Sigmoid colon (tissue), 7 donors: ENCODE data around the gene VPS52. TPM values are rescaled to one million over a fixed set of nuclear protein-coding genes. Genes with fewer than 3 reads are reported as not detected.

Experiments used
- DNase-seq: peaks from one replicate; pipeline ENCODE4 v3.0.0-alpha.2; 2019
- H3K27ac ChIP-seq, 4 donors: fragments of 200-600 bp; sonication (generic); one replicate each; pipeline ENCODE4 v1.5.1; 2016 to 2019; ENCODE audit warnings: mild to moderate bottlenecking in 1 of 4
- H3K27me3 ChIP-seq, 3 donors: fragments of 200-600 bp; sonication (generic); one replicate each; pipeline ENCODE4 v1.5.1; 2019; ENCODE audit warnings: mild to moderate bottlenecking in 1 of 3
- H3K36me3 ChIP-seq, 4 donors: fragments of 200-600 bp; sonication (generic); one replicate each; pipeline ENCODE4 v1.5.1; 2016 to 2019
- H3K4me1 ChIP-seq, 4 donors: fragments of 200-600 bp; sonication (generic); one replicate each; pipeline ENCODE4 v1.5.1; 2017 to 2019
- H3K4me3 ChIP-seq, 4 donors: fragments of 200-600 bp; sonication (generic); one replicate each; pipeline ENCODE4 v1.5.1; 2017 to 2019; ENCODE audit warnings: mild to moderate bottlenecking in 2 of 4, moderate library complexity in 1 of 4
- H3K9me3 ChIP-seq, 4 donors: fragments of 200-600 bp in 3 of 4; sonication (generic) in 3 of 4; one replicate each; pipeline versions ENCODE4 v1.5.1 to v1.6.1; 2013 to 2019
- EP300 ChIP-seq, 4 donors: sonication (generic); formaldehyde crosslinking; IDR thresholded peaks; one replicate each; pipeline ENCODE4 v1.6.1; 2017; ENCODE audit warnings: antibody characterized with exemption in 4 of 4
- POLR2A ChIP-seq, 2 donors: fragments of 450-650 bp; IDR thresholded peaks; one replicate each; pipeline ENCODE4 v1.6.1; 2016; ENCODE audit warnings: antibody characterized with exemption in 2 of 2, mild to moderate bottlenecking in 2 of 2, moderate library complexity in 2 of 2
- POLR2AphosphoS5 ChIP-seq, 4 donors: sonication (generic); formaldehyde crosslinking; IDR thresholded peaks; one replicate each; pipeline ENCODE4 v1.6.1; 2017; ENCODE audit warnings: antibody characterized with exemption in 4 of 4
- WGBS, 2 donors: extraction: QIAGEN DNeasy Blood & Tissue Kit; methylation state at CpG; one replicate each; pipeline ENCODE4 v1.1.7; 2013; 5-methylcytosine and 5-hydroxymethylcytosine counted together
- intact Hi-C: fragments of 100-400 bp; cut with DNase I; formaldehyde crosslinking; loops from one replicate; pipeline ENCODE4 v1.15.1; 2023
- polyA plus RNA-seq, 3 donors: library from polyadenylated mRNA; stranded (reverse); fragments of 200-250 nt; gene quantifications; one replicate each; pipeline ENCODE4 v1.2.3, GENCODE V29; 2013
- total RNA-seq, 4 donors: library from RNA; depleted of rRNA; stranded (reverse); fragments of >200 nt; gene quantifications; one replicate each; pipeline ENCODE4 v1.1.0, GENCODE V29; 2016
- TF ChIP-seq, protein P1 (sequence below), 4 experiments: fragments of 450-650 bp in 3 of 4; fragments of 200-600 bp in 1 of 4; IDR thresholded peaks; one replicate each; pipeline ENCODE4 v1.5.1; 2016 to 2019; ENCODE audit warnings: antibody characterized with exemption in 4 of 4, mild to moderate bottlenecking in 3 of 4, moderate library complexity in 2 of 4
- donor health status: healthy with polysubstance abuse.
- donor health status: Bipolar disorder and iron deficiency.
- donor health status: healthy.

Gene VPS52
- total and polyA plus RNA-seq, 7 donors, result 23.4 to 51.2 (median 31.6) TPM

GRCh38 chr6:33273924-33274902 is 2.5 kb upstream of the VPS52 start:
- Histone ChIP-seq H3K36me3 (peaks cover 6 to 48% (median 18%) of the 10 kb centered on the region in 4 donors), H3K4me1 (peaks cover 0 to 74% (median 70%) of the 10 kb centered on the region in 4 donors), H3K27ac (peak overlapping the region in 1 of 4 donors; percentile 5), H3K27me3 (no peaks in the 10 kb centered on the region), H3K4me3 (no peak overlapping the region), H3K9me3 (no peaks in the 10 kb centered on the region)
- 23 to 62% methylated on average over 14 of the region's 14 CpGs for WGBS, 2 donors
- TF ChIP-seq POLR2A (IDR thresholded peaks at IDR 0.05) (no peak), EP300 (IDR thresholded peaks at IDR 0.05) (no peak), POLR2AphosphoS5 (IDR thresholded peaks at IDR 0.05) (no peak)
- TF ChIP-seq, protein P1, sequence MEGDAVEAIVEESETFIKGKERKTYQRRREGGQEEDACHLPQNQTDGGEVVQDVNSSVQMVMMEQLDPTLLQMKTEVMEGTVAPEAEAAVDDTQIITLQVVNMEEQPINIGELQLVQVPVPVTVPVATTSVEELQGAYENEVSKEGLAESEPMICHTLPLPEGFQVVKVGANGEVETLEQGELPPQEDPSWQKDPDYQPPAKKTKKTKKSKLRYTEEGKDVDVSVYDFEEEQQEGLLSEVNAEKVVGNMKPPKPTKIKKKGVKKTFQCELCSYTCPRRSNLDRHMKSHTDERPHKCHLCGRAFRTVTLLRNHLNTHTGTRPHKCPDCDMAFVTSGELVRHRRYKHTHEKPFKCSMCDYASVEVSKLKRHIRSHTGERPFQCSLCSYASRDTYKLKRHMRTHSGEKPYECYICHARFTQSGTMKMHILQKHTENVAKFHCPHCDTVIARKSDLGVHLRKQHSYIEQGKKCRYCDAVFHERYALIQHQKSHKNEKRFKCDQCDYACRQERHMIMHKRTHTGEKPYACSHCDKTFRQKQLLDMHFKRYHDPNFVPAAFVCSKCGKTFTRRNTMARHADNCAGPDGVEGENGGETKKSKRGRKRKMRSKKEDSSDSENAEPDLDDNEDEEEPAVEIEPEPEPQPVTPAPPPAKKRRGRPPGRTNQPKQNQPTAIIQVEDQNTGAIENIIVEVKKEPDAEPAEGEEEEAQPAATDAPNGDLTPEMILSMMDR (IDR thresholded peaks at IDR 0.05), result no peak
- DNase-seq, result no peak
- intact Hi-C loops, result loop anchor here (5.0 to 10.0 kb wide), 3 partner anchors 72 to 1609 kb away; partner anchors contain the start of genes C6orf47, CSNK2B, GPANK1 and HSD17B8

DNA sequence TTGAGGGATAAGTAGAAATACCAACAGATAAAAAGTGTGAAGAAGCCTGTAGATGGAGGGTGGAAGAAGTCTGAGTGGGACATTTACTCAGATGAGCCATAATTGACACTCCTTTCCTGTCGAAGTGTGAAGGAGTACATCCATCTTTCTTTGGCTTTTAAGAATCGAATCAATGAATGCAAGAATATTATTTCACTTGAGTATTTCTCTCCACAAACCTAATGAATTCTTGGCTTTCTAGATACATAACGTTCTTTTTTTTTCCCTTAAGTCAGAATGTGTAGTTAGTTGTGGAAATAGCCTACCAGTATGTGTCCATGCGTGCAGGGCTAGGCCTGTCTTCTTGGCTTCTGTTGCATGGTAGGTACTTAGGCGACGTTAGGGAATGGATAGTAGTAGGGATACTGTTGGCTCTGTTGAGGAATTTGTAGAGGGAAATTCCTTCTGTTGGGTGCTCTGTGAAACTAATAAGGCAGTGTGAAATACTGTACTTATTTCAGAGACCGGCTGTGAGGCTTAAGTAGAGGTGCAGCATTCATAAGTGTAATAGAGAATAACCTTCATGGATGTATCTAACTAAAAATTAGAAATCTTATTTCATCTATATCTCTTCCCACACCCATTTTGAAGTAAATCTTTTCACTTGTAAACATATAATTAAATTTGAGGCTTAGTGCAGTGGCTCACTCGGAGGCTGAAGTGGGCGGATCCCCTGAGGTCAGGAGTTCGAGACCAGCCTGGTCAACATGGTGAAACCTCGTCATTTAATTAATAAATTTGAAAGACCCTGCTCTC is 1.6 kb upstream of the VPS52 start:
- intact Hi-C loops, result loop anchor here (5.0 to 10.0 kb wide), 3 partner anchors 71 to 1609 kb away; partner anchors contain the start of genes C6orf47, CSNK2B, GPANK1 and HSD17B8
- H3K27ac ChIP-seq, result peak overlapping the region; percentile 89 to 96 (median 90)

GRCh38 chr6:33272275-33273128 is 826 bp upstream of the VPS52 start:
- Histone ChIP-seq H3K4me3 (peak overlapping the region; percentile 56 to 88 (median 72)), H3K4me1 (peaks cover 0 to 64% (median 61%) of the 10 kb centered on the region in 4 donors), H3K27ac (peak overlapping the region; percentile 89 to 96 (median 90)), H3K36me3 (peaks cover 12 to 57% (median 32%) of the 10 kb centered on the region in 4 donors), H3K27me3 (no peaks in the 10 kb centered on the region), H3K9me3 (no peaks in the 10 kb centered on the region)
- no peak for DNase-seq
- intact Hi-C loops, result loop anchor here (5.0 to 10.0 kb wide), 3 partner anchors 70 to 1608 kb away; partner anchors contain the start of genes C6orf47, CSNK2B, GPANK1 and HSD17B8
- 3 to 10% methylated on average over 22 of the region's 22 CpGs for whole genome bisulfite sequencing, 2 donors
- TF ChIP-seq, protein P1 (IDR thresholded peaks at IDR 0.05), result no peak
- TF ChIP-seq POLR2AphosphoS5 (IDR thresholded peaks at IDR 0.05) (no peak), EP300 (IDR thresholded peaks at IDR 0.05) (no peak), POLR2A (IDR thresholded peaks at IDR 0.05) (no peak)

More for the DNA sequence above, 1.6 kb upstream of the VPS52 start:
- H3K4me3 ChIP-seq, result peak overlapping the region in 1 of 4 donors; percentile 73
- 18 to 51% methylated on average over 11 of the region's 11 CpGs for WGBS, 2 donors
- no peaks in the 10 kb centered on the region for H3K27me3 ChIP-seq
- no peaks in the 10 kb centered on the region for H3K9me3 ChIP-seq
- peaks cover 6 to 49% (median 25%) of the 10 kb centered on the region in 4 donors for H3K36me3 ChIP-seq
- peaks cover 0 to 73% (median 69%) of the 10 kb centered on the region in 4 donors for H3K4me1 ChIP-seq
- TF ChIP-seq POLR2AphosphoS5 (IDR thresholded peaks at IDR 0.05), result no peak
- TF ChIP-seq, protein P1 (IDR thresholded peaks at IDR 0.05), result no peak
- TF ChIP-seq POLR2A (IDR thresholded peaks at IDR 0.05), result no peak
- no peak for TF ChIP-seq EP300 (IDR thresholded peaks at IDR 0.05)
- no peak for DNase-seq

- H3K4me1 ChIP-seq, result peaks cover 0 to 55% (median 51%) of the 10 kb centered on the region in 4 donors
- H3K9me3 ChIP-seq, result no peaks in the 10 kb centered on the region
- no peaks in the 10 kb centered on the region for H3K27me3 ChIP-seq
- no peak for TF ChIP-seq POLR2A (IDR thresholded peaks at IDR 0.05)
- no peak for TF ChIP-seq POLR2AphosphoS5 (IDR thresholded peaks at IDR 0.05)
- TF ChIP-seq, protein P1 (IDR thresholded peaks at IDR 0.05), result no peak
- no peak for TF ChIP-seq EP300 (IDR thresholded peaks at IDR 0.05)
- peak overlapping the region; percentile 89 to 96 (median 90) for H3K27ac ChIP-seq
- peaks cover 18 to 68% (median 44%) of the 10 kb centered on the region in 4 donors for H3K36me3 ChIP-seq
- H3K4me3 ChIP-seq, result peak overlapping the region; percentile 56 to 88 (median 72)
- 1% methylated on average over 7 of the region's 7 CpGs for WGBS, 2 donors
- intact Hi-C loops, result loop anchor here (5.0 to 10.0 kb wide), 3 partner anchors 69 to 1606 kb away; partner anchors contain the start of genes C6orf47, CSNK2B, GPANK1 and HSD17B8
- peak; percentile 58 for DNase-seq
These were observed 584 bp downstream of the VPS52 start for GRCh38 chr6:33271117-33271467.
